Medulla oblongata (tissue), 1 donor: ENCODE results near the gene PRSS57.
A peak's percentile ranks its signal among the peaks of the same experiment; 100 is the strongest.

Experiments used
- DNase-seq: peaks from one replicate; pipeline ENCODE4 v3.0.0-alpha.2; 2015; ENCODE audit errors: extremely low spot score

The PRSS57 gene

DNA sequence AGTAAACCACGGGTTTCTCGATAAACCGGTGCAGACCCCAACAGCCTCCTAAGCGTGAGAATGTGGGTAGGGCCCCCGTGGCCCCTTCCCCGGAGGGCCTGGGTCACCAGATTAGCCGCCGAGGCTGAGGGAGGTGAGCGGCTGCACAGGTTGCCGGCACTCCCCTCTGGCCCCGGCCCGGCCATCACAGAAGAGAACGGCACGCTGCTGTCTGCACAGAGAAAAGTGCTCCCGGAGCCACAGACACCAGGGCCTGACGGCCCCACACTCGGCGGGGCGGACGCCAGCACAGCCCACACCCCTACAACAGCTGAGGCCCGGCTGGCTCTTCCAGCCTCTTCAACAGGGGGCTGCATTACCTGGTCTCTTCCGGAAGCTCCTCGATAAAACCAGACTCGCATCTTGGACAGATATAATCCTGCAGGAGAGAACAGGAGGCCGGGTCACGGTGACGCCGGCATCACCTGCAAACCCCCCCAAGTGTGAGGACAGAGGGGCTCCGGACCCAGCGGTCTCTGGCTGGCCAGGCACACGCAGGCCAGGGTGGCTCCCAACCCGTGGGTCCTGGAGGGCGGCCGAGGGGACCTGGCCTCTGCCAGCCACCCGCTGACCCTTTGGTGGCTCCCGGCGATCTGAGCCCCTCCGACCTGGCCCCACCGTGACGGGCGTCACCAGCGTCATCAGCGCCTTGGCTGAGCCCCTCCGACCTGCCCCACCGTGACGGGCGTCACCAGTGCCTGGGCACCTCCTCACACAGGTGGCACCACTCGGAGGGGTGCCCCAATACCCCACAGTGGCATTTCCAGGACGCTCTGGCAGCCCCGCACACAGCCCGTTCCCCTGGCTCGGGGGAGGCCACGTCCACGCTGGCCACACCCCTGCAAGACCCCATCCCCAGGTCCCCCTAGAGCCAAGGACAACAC, 42.5 kb downstream of the PRSS57 start:
- DNase-seq: no peak

DNA sequence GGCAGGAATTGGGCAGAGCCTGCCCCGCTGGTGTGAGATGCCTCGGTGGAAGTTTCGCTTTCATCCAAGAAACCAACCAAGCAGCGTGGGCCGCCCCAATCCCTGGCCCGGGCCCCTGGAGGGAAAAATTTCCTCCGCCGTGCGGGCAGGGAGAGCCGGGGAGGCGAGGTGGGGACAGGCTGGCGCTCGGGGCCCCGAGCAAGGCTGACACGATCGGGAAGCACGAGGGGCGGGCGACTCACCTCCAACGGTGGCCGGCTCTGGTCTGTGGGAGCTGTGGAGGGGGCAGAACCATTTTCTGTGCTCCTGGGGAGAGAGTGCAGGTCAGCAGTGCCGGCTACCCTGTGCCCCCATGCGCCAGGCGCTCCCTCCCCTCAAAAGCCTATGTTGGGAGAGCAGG, 43.3 kb downstream of the PRSS57 start:
- no peak for DNase-seq

DNA sequence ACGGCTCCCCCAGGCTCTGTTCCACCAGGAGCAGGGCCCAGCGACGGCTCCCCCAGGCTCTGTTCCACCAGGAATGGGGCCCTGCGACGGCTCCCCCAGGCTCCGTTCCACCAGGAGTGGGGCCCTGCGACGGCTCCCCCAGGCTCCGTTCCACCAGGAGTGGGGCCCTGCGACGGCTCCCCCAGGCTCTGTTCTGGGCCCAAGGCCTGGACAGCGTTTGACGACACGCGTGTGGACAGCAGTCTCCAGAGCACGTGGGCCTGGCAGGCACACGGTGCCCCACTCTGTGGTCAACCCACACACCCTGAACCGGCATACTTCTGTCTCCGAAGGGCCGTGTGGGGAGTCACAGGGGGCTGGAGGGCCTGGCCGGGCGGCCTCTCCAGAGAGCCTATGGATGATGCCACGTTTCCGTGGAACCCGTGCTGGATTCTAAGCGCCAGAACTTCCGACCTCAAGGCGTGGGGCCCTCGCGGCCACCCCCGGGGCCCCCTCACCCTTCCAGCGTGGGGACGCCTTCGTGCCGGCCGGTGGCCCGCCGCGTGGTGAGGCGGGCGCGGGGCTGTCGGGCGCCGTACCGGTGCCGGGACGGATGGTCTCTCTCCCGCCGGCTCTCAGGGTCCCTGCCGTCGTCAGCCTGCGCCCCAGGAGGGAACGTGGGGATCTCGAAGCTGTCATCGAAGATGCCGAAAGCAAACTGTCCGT, 44.0 kb downstream of the PRSS57 start:
- DNase-seq: no peak

GRCh38 chr19:650121-650520, 45.1 kb downstream of the PRSS57 start:
- no peak for DNase-seq

DNA sequence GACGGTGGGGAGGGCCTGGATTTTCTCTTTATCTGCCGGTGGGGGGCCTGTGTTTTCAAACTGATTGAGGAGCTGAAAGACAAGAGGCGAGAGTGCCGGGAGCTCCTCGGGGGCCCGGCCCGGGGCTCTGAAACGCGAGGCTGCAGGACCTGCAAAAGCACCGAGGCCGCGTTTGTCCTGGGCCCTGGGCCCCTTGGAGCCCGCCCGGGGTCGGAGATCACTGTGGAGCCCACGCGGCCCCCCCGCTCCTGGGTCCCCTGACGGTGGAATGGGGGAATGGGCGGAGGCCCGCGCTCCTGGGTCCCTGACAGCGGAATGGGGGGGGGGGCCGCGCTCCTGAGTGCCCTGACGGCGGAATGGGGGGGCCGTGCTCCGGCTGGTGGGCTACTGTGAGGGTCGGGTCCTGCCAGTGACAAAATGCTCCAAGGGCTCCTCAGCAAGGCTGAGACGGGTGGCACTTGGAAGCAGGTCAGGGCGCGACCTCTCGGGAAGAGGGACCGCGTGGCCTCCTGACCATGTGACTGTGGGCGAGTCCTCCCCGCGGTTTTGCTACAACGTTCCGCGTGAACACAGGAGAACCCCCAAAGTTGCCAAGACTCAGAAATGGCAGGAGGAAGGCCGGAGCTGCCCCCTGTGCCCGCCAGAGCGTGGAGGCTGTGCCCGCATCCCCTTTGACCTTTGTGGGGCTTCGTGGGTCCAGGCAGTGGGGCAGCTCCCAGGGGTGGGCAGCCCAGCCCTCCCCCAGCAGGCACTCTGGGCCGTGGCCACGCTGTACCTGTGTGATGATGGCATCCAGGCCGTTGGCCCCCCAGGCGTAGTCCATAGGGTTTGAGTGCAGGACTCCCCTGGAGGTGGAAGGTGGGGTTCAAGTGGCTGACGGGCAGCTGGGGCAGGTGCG, 46.1 kb downstream of the PRSS57 start:
- DNase-seq: no peak

DNA sequence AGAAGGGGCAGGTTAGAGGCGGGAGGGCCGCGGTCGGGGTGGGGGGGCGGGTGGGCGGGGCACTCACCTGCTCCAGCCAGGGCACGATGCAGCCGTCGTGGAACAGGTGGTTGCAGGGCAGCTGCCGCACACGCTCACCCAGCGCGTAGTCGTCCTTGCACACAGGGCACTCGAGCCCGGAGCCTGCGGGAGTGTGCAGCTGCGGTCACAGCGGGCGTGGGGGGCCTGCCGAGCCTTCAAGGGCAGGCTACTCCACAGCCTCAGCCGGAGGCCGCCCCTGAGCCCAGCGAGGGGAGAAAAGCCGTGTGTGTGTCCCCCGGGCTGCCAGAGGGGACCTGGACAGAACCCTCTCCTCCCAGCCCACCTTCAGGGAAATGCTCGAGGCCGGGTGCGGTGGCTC, 46.9 kb downstream of the PRSS57 start:
- DNase-seq: no peak

DNA sequence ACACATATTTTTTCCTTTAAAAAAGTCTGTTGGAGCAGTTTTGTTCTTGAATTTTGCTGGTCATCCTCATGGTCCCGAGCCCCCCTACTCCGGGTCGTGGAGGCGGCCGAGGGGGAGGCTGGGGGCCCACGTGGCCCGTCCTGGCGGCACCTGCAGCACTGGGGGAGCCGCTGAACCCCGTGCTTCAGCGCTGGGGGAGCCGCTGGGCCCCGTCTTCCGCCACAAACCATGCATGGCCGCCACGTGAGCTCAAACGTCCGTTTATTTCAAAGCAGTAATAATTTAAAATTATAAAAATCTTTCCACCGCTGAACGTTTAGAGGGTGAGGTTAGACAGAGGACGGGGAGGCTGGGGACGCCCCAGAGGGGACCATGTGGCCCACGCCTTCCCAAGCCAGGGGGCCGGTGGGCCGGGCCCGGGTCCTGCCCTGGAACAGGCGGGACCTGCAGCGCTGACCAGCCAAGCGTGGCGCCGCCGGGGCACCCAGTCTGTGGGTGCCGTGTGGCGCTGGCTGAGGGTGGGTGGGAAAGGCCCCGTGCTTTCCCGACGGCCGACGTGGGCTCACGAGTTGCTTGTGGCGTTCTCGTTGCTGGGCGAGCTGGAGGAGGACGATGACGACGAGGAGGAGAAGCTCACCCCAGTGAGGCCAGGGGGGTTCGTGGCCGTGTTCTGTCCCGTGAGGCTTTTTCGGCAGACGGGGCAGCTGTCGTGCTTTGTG, 47.5 kb downstream of the PRSS57 start:
- DNase-seq: no peak

DNA sequence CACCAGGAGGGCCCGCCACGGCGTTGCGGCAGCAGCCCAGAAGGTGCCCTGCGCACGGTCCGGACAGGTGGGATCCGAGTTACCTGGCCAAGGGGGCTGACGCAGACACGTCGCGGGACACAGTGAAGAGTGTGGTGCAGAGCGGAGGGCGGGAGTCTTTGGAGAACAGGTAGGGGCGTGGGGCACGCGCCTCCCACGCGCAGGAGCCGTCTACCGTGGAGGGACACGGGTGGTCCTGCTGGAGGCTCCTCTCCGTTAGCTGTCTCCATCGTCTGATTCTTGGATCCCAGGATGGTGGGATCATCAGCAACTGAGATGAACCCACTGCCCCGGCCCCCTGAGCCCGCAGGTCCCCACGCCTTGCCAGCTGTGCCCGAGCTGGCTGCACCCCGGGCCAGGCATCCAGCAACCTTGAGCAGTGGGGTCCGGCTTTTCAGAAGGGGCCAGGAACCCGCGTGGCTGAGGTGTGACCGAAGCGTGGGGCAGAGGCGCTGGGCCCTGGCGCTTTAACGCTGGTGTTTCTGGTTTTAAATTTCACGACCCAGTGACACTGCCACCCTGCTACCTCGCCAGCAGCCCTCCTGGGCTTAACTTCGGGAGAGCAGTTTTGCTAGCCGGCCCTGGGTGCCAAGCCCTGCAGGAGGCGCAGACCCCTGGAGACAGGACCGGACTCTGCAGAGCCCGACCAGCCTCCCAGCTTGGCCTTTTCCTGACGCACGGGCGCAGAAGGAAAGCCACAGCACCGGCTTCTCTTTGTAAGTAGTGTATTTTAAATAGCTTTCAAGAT, 48.3 kb downstream of the PRSS57 start:
- DNase-seq: no peak

DNA sequence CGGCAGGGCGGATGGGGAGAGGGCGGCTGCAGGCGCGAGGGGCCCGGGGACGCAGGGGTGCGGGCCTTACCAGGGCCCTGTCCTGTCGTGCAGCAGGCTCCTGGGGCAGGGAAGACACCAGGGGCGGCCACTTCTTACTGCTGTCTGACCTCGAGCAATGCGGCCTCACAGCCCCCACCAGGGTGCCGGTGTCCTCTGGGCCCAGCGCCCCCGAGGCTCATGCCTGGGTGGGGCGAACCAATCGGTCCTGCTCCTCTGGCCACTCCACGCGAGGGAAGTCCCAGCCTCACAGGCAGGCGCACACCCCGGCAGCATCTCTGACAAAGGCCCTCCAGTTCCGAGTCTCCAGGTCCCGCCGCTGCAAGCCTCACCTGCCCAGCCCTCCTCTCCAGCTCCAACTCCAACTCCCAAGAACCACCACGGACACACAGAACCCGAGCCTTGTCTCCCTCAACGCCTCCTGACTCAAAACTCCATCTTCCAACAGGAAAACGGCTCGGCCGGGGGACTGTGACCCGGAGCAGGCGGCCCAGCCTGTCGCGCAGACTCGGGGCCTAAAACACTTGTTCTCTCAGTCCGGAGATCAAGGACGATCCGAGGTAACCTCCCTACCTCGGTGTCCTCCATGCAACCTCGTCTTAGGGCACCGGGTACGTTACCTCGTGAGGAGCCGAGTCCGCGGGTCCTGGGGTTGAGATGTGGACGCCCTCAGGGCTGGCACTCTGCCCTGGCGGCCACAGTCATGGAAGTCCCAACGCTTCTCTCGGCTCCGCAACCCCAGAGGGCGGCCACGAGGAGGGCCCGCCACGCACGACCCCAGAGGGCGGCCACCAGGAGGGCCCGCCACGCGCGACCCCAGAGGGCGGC, 49.1 kb downstream of the PRSS57 start:
- no peak for DNase-seq

GRCh38 chr19:644789-645188, 50.5 kb downstream of the PRSS57 start:
- no peak for DNase-seq

DNA sequence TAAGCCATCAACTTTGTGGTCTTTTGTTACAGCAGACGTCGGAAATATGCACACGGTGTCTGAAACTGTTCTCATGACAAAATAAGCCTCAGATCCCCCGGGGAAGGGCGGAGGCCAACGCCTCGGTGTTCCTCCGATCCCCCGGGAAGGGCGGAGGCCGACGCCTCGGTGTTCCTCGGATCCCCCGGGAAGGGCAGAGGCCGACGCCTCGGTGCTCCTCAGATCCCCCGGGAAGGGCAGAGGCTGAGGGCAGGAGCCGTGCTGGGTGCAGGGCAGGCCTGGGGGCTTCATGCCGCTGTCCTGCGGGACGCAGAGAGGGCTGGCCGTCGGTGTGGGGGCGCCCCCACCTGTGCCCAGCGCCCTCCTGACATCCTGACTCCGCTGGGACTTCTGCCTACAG, 50.9 kb downstream of the PRSS57 start:
- no peak for DNase-seq

- DNase-seq: no peak
Observed at GRCh38 chr19:643736-644135, 51.5 kb downstream of the PRSS57 start.

DNA sequence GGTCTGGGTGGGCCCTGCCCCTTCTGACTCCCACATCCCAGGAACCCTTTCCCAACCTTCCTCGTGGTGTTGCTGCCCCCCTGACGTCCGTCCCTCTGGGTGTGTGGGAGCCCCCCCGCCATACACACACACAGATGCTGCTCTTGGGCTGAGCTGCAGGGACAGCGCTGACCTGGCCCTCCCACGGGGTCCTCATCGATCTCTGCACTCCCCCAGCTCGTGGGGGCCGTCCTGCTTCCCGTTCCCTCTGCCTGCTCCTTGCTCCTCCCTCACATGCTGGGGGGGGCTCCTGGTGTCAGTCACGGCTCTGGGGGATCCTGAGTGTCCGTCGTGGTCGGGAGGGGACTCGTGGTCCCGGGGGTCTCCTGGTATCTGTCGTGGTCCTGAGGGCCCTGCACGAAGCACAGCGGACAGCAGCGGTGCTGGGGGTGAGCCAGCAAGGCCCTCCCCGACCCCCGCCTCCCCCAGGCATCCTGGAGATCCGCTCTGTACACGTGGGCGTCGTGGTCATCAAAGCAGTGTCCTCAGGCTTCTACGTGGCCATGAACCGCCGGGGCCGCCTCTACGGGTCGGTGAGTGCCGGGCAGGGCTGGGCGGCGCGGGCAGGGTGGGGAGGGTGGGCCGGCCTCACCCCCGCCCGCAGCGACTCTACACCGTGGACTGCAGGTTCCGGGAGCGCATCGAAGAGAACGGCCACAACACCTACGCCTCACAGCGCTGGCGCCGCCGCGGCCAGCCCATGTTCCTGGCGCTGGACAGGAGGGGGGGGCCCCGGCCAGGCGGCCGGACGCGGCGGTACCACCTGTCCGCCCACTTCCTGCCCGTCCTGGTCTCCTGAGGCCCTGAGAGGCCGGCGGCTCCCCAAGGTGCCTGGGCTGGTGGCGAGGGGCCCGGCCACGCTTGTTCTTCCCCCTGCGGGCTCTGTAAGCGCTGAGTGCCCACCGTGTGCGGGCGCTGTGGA, 52.2 kb downstream of the PRSS57 start:
- DNase-seq: no peak

GRCh38 chr19:641702-642101, 53.5 kb downstream of the PRSS57 start:
- no peak for DNase-seq

DNA sequence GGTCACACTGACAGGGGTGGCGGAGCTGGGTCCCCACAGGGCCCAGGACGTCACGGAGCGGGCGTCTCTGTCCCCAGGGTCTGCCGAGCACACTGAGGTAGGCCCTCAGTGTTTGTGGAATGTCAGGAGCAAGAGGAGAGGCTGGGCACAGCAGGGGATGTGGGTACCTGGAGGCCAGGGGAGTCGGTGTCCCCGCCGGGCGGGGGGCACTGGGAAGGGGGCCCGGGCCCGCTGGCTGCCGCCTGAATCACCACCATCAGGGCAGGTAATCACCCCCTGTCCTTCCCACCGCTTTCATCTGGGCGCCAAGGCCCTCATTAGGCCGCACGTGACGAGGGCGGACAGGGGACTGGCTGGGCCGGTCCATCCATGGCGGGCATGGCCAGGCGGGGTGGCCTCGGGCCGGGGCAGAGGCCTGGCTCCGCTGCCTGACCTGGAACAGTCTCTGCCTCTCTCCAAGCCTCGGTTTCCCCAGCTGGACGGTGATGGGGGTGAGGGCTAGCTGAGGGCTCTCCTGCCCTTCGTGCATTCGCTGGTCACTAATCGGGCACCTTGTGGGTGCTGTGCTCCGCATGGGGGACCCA, 54.6 kb downstream of the PRSS57 start:
- DNase-seq: no peak

- no peak for DNase-seq
Observed at GRCh38 chr19:640161-640558, 55.1 kb downstream of the PRSS57 start.

DNA sequence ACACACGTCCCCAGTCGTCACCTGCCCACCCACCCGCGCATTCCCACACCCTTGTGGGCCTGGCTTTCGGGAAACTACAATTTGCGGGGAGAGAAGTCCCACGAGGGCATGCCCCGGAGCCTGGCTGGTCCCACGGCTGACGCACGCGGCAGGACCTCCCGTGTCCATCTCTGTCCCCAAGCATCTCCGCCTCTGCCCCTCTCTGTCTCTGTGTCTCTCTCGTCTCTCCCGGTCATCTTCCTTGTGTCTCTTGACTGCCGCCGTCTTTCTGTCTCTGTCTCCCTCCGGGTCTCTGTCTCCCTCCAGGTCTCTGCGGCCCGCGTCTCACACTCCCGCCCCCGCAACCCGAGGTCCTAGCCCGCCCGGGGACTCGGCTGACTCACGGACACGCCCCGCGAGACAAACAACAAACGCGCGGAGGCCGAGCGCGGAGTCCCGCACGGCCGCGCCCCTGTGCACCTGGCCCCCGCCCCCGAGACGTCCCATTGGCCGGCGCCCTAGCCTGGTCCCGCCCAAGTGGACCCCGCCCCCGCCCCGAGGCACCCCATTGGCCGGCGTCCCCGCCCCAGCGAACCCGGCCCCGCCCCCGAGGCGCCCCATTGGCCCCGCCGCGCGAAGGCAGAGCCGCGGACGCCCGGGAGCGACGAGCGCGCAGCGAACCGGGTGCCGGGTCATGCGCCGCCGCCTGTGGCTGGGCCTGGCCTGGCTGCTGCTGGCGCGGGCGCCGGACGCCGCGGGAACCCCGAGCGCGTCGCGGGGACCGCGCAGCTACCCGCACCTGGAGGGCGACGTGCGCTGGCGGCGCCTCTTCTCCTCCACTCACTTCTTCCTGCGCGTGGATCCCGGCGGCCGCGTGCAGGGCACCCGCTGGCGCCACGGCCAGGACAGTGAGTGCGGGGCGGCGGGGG, 55.7 kb downstream of the PRSS57 start, which contains the start of gene FGF22:
Gene FGF22, plus strand, starts transcription at position 627 of the 908 bp plus-strand sequence. Its CDS starts 47 bp downstream, at position 674.
- DNase-seq: peak; percentile 89
